Right kidney (tissue), 9 donors: Measurements from ENCODE around the gene ZNF860.

Experiments used
- DNase-seq: peaks from one replicate; pipeline ENCODE4 v3.0.0-alpha.2; 2016
- long read RNA-seq, 8 donors: transcript quantifications; one replicate each; lab custom pipeline, GENCODE V29; 2026

The ZNF860 gene
- long read RNA-seq, donor 1, partial matches to known transcripts = 0 of 1 reads
- long read RNA-seq, donor 1, other reads (novel, unspliced or antisense) = 0 of 1 reads
- long read RNA-seq, donor 2 = 0 reads
- long read RNA-seq, donor 3 = 0 reads
- long read RNA-seq, donor 4 = 0 reads
- long read RNA-seq, donor 5 = 0 reads
- long read RNA-seq, donor 6, partial matches to known transcripts = 0 of 1 reads
- long read RNA-seq, donor 6, other reads (novel, unspliced or antisense) = 0 of 1 reads
- long read RNA-seq, donor 7, partial matches to known transcripts = 0 of 4 reads
- long read RNA-seq, donor 7, other reads (novel, unspliced or antisense) = 0 of 4 reads
- long read RNA-seq, donor 8 = 0 reads

GRCh38 chr3:31981206-31982181 lies at the start of gene ZNF860, which contains the start of gene OSBPL10:
TSS of gene ZNF860 (plus strand) at chr3:31981750. CDS start at chr3:31989080, 7,330 bp downstream.
TSS of gene OSBPL10 (minus strand) at chr3:31981262. CDS start at chr3:31981179, 83 bp downstream.
- no peak for DNase-seq

- DNase-seq = no peak
These were observed 48.6 kb upstream of the ZNF860 start for GRCh38 chr3:31932990-31933389.

- no peak for DNase-seq
These were observed 47.5 kb upstream of the ZNF860 start for GRCh38 chr3:31934018-31934417.

GRCh38 chr3:31934866-31935265 lies 46.7 kb upstream of the ZNF860 start:
- DNase-seq = no peak

GRCh38 chr3:31936420-31937060 lies 45.0 kb upstream of the ZNF860 start:
- DNase-seq = no peak

GRCh38 chr3:31937225-31937624 lies 44.3 kb upstream of the ZNF860 start:
- DNase-seq = no peak

- no peak for DNase-seq
These were observed 39.1 kb upstream of the ZNF860 start for GRCh38 chr3:31942446-31942845.

GRCh38 chr3:31943041-31943440 lies 38.5 kb upstream of the ZNF860 start:
- DNase-seq = no peak

- DNase-seq = no peak
These were observed 35.9 kb upstream of the ZNF860 start for GRCh38 chr3:31945738-31946052.

- DNase-seq = no peak
These were observed 35.0 kb upstream of the ZNF860 start for GRCh38 chr3:31946484-31947081.

- no peak for DNase-seq
These were observed 34.4 kb upstream of the ZNF860 start for GRCh38 chr3:31947162-31947561.

- DNase-seq = no peak
These were observed 33.9 kb upstream of the ZNF860 start for GRCh38 chr3:31947671-31948091.

GRCh38 chr3:31948280-31948679 lies 33.3 kb upstream of the ZNF860 start:
- DNase-seq = no peak

- DNase-seq = no peak
These were observed 29.3 kb upstream of the ZNF860 start for GRCh38 chr3:31952205-31952604.

GRCh38 chr3:31953091-31953490 lies 28.5 kb upstream of the ZNF860 start:
- no peak for DNase-seq

- DNase-seq = no peak
These were observed 27.9 kb upstream of the ZNF860 start for GRCh38 chr3:31953636-31954035.

- no peak for DNase-seq
These were observed 26.0 kb upstream of the ZNF860 start for GRCh38 chr3:31955581-31955980.

GRCh38 chr3:31957106-31957505 lies 24.4 kb upstream of the ZNF860 start:
- no peak for DNase-seq

- DNase-seq = no peak
These were observed 22.8 kb upstream of the ZNF860 start for GRCh38 chr3:31958701-31959152.

- no peak for DNase-seq
These were observed 22.3 kb upstream of the ZNF860 start for GRCh38 chr3:31959251-31959650.

- no peak for DNase-seq
These were observed 21.4 kb upstream of the ZNF860 start for GRCh38 chr3:31959951-31960792.
